Sciatic nerve (tissue), 2 donors: Measurements from ENCODE around the gene KIF5C. TPM values are rescaled to one million over a fixed set of nuclear protein-coding genes. Genes with fewer than 3 reads are reported as not detected.
A peak's percentile ranks its signal among the peaks of the same experiment; 100 is the strongest.
"Not testable (repeated sequence)": the region's sequence is repeated elsewhere in the genome, so short reads cannot be mapped to it uniquely, and the experiment has no call there.

ENCODE experiments used
- ATAC-seq: fragments of 200-7000 bp; cut with Tn5 transposase; one replicate; pipeline ENCODE4 v1.9.1; 2020; ENCODE audit warnings: mild to moderate bottlenecking, moderate library complexity
- DNase-seq: peaks from one replicate; pipeline ENCODE4 v3.0.0-alpha.2; 2020; ENCODE audit warnings: low spot score
- intact Hi-C: fragments of 100-400 bp; cut with DNase I; formaldehyde crosslinking; loops from one replicate; pipeline ENCODE4 v1.14.2; 2022
- total RNA-seq: library from RNA; stranded (reverse); fragmentation: NEBNext Ultra II Directional; extraction: Animal tissue kit (Norgen Biotek cat#: 25700); gene quantifications from one replicate; pipeline ENCODE4 v1.2.1, GENCODE V29; 2021
- donor health status: DM: no; HTN: no; CAD: no.
- donor health status: DM: no; HTN: no; CAD: no.

Gene KIF5C
- total RNA-seq, 1 donor from 2014 or later = 62.7 TPM

DNA sequence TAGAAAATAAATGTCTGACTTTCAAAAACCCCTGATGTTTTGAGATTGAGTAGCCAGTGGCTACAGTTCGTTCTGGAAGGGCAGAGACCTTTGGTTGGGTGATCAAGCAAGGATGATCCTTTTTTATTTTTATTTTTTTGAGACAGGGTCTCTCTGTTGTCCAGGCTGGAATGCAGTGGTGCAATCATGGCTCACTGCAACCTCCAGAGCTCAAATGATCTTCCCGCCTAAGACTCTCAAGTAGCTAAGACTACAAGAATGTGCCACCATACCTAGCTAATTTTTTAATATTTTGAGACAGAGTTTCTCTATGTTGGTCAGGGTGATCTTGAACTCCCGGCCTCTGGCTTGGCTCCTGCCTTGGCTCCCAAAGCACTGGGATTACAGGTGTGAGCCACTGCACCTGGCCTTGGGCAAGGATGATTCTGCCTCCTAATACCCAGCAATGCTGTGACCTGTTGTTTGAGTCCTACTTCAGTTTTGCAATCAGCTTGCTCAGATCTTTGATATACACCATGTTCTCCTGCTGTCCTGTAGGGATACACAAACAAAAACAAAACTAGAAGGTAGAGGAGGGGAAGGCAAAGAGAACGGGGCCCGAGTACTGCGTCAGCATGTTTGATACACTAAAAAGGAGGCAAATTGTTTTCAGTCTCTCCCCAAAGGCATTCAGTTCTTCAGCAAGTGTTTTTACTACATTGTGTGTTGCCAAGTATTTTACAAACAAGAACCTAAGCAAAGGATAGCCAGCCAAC is 104.3 kb downstream of the KIF5C start:
- intact Hi-C loops = no loop called here
- ATAC-seq (peak; percentile 63), DNase-seq (no peak)

DNA sequence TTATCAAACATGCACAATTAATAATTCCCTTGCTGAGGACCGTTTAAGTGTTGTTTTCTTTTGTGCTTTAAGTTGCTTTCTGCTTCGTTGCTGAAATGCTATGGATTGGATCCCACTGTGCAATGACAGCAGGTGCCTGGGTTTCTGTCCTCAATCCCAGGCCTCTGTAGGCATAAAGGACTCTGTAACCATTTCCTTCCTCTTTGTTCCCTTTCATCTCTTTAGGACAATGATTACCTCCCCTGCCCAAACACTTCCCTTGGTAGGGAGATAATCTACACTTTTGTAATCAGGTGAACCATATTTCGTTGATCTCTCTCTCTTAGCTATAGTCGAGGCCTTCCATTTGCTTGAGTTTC is 104.9 kb downstream of the KIF5C start:
- no peak for DNase-seq
- no peak for ATAC-seq
- intact Hi-C loops = no loop called here

DNA sequence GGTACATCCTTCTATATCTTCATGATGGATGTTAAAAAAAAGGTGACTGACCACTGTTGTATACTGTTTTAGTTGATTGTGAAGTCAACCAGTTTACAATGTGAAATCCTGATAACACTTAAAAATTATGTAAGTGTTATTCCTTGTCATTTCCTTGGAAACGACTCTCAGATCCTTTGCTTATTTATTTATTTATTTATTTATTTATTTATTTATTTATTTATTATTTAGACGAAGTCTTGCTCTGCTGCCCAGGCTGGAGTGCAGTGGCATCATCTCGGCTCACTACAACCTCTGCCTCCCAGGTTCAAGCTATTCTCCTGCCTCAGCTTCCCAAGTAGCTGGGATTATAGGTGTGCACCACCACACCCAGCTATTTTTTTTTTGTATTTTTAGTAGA is 105.5 kb downstream of the KIF5C start:
- intact Hi-C loops, ATAC-seq: not testable (repeated sequence)

DNA sequence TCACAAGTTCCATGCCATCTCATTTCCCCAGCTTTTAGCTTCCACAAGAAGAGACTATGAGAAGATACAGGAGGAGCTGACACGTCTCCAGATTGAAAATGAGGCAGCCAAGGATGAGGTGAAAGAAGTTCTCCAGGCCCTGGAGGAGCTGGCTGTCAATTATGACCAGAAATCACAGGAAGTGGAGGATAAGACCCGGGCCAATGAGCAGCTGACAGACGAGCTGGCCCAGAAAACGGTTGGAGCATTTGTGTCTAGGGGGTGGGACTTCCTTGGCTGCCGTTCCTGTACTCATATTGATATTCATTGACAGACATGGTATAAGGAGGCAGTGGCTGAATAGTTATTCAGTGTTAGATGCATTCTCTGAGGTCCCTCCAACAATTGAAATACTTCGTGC is 106.3 kb downstream of the KIF5C start:
- no peak for ATAC-seq
- intact Hi-C loops = no loop called here
- no peak for DNase-seq

More for the DNA sequence above, 105.5 kb downstream of the KIF5C start:
- DNase-seq = not testable (repeated sequence)

DNA sequence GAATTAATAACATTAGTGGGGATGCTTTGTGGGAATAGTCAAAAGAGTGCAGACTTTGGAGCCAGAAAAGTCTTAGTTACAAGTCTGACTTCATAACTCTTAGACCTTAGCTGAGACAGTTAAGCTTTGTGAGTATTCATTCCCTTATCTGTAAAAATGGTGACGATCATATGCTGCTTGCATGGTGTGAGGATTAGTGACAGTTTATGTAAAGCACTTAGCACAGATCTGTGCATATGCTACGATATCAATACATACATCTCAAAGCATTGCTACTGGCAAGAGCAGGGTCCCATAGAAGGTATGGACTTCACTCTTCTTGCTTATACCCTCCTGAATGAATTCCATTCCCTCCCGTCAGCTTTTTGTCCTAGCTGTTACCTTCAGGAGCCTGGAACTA is 106.8 kb downstream of the KIF5C start:
- ATAC-seq (no peak), DNase-seq (no peak)
- intact Hi-C loops = no loop called here

DNA sequence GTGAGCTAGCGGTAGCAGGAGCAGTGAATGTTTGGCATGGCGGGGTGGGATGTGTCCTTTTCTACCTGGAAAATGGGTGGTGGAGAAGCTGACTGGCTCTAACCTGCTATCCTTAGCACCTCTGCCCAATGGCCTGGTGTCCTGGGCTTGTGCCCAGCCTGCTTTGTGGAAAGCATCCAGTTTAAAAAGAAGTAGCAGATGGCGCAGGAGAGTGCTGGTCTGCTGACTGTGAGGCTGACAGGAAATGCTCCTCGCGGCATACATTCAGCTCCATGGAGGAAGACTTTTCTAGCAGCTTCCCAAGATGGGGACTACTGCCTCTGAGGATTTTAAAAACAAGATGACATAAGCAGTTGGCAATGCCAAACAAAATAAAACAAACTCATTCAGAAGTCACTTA is 107.3 kb downstream of the KIF5C start:
- ATAC-seq (no peak), DNase-seq (no peak)
- intact Hi-C loops = no loop called here

DNA sequence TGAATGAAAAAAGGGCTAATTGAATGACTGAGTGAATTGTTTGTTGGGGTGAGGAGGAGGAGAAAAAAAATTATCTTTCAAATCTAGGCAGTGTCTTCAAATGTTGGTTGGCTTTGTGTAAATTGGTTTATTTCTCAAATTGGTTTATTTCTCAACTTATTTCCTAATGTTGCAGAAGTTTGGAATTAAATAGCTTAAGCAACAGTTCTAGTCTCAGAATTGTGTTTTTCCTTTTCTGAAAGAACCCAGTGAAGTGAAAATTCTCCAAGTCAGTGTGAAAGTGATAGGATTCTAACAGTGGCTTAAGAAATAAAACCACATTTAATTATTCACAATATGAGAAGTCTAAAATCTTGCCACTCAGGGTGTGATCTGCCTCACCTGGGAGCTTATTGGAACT is 108.9 kb downstream of the KIF5C start:
- intact Hi-C loops = no loop called here
- ATAC-seq (no peak), DNase-seq (no peak)

DNA sequence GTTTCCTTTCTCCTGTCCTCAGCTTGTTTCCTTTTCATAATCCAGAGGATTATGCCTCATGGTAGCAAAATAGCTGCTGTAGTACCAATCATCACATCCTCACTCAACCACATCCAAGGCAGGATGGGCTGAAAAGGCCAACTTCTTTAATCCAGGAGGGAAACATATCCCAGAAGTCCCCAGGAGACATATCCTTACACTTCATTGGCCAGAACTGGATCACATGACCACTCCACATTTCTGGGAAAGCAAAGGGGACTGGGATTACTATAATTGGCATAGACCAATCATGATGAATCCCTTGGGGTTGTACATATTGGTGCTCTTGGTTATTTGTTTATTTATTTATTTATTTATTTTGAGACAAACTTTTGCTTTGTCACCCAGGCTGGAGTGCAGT is 109.4 kb downstream of the KIF5C start:
- intact Hi-C loops = no loop called here
- DNase-seq = no peak
- no peak for ATAC-seq

DNA sequence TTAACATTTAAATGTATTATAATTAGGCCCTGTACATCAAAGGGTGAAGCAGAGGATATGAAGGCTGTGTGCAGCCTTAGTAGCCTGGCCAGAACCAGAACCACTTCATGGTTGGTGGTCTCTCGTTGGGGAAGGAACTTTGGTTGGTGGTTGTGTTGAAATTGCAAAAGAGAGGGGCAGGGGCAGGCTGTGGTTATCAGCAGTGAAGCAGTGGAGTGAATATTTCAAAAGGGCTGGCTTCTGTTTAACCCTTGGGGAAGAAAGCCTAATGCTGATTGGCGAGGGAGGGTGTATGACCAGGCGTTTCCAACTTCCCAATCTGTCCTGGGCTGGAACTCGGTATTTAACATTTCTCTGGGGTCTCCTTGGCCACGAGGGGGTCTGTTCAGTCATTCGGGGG is 112.3 kb downstream of the KIF5C start:
- DNase-seq = no peak
- ATAC-seq = no peak
- intact Hi-C loops = no loop called here

DNA sequence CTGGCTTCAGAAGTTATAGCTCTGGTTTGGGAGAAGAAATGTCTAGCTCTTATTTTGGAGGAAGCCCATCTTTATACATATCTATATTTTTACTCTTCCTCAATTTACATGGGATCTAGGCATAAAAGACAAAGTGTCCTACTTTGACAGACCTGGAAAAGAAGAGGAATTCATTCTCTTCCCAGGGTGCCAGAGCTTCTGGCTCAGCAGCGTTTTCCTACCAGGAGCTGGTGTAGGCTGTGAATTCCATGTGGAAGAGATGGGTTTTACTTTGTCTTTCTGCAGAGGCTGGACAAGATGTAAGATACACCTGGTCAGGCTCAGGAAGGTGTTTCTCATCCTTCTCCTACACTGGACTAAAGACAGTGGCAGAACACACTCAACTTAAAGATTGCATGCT is 113.3 kb downstream of the KIF5C start:
- ATAC-seq = no peak
- DNase-seq = no peak
- intact Hi-C loops = no loop called here

DNA sequence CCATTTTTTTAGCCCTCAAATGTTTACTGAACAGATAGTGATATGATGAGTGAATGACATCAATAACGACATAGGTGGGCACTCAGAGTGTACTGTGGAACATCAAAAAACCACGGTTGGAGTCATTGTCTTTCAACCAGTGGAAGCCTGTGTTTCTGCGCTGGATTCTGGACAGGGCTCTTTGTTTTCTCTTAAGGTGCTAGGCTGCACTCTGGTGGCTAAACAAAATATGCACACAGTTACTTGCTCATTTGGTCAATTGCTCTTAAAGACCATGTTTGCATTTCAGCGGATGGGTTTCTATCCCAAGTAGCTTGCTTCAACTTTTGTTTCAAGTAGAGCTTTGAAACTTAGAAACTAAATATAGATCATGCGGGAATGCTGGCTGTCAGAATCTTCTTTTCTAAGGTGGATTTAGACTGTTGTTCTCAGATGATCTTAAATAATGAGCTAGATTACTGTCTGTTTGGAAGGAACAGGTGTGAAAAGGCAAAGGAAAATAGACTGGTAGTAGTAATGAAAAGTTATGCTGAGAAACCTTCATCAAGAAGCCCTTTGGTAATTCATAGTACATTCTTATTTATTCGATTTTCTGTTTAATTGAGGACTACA is 115.0 kb downstream of the KIF5C start:
- DNase-seq (no peak), ATAC-seq (peak; percentile 87)
- intact Hi-C loops = no loop called here

DNA sequence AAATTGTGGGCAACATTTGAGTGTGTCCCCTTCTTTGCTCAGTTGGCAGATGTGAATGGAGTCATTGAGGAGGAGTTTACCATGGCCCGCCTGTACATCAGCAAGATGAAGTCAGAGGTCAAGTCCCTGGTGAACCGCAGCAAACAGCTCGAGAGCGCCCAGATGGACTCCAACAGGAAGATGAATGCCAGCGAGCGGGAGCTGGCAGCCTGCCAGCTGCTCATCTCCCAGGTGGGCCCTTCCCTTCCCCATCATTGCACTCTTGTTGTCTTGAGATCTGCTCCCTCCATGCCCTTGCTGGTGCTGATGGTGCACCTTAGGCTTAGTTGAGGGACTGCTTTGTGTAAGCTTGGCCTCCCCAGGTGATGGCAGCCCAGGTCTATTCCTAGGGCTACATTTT is 115.9 kb downstream of the KIF5C start:
- intact Hi-C loops = no loop called here
- no peak for ATAC-seq
- DNase-seq = no peak

DNA sequence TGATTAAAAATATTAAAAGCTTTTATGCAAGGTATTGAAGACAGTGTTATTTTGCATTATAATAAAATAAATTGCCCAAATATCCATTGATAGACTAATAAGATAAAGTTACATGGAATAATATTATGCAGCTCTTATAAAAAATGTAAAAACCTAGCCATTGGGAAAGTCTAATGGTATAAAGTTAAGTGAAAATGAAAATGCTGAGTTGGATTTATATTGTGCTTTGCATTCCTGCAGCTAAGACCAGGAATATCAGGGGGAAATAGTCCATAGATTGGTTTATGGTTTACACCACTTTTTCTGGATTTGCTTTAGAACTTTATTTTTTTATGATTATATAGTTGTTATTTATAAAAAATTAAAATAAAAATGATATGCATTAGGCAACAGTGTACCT is 117.4 kb downstream of the KIF5C start:
- DNase-seq = no peak
- no peak for ATAC-seq
- intact Hi-C loops = no loop called here

DNA sequence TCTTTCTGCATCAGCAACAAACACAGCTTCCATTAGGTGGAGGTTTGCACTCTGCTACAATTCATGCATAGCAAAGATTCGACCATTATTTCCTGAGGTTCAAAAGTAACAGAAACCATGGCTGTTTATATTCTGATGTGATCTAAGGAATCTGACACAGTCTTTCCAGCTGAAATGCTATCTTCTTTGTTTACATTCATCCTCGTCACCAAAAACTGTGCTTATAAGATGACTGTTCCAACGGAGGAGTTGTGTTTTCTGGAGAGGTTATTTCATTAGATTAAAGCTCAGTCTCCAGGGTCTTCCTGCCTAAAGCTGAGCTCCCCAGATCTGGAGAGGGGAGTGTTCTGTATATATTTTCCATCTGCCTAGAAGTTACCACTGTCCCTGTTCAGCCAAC is 118.3 kb downstream of the KIF5C start:
- DNase-seq (no peak), ATAC-seq (no peak)
- intact Hi-C loops = no loop called here

DNA sequence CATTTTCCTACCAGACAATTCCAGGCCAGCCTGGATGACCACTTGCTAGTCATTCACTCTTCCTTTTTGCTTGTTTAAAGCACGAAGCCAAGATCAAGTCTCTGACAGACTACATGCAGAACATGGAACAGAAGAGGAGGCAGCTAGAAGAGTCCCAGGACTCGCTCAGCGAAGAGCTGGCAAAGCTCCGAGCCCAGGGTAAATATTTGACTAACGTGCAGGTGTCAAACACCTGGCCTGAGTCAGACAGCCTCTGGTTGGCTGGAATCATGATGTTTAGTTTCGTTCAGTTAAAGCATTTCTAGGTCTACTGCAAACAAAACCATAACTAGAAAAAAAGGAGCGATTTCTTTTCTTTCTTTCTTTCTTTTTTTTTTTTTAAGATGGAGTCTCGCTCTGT is 119.3 kb downstream of the KIF5C start:
- DNase-seq (no peak), ATAC-seq (no peak)
- intact Hi-C loops = no loop called here

DNA sequence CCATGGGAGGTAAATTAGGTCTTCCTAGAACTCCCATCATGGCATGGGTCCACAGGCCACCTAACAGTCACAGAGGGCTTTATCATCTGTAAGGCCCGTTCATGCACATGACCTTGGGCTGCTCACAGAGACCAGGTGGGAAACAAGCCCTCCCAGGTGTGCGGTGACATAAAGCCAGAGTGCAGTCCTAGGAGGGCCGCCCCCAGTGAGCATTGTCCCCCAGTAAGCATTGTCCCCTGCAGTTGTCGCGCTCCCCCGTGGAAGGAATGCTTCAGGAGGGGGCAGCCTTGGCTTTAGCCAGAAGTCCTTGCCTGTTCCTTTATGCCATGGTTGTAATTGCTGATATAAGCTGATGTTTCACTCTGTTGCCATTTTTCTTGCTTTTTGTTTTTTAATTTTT is 121.8 kb downstream of the KIF5C start:
- no peak for DNase-seq
- intact Hi-C loops = no loop called here
- ATAC-seq = no peak

DNA sequence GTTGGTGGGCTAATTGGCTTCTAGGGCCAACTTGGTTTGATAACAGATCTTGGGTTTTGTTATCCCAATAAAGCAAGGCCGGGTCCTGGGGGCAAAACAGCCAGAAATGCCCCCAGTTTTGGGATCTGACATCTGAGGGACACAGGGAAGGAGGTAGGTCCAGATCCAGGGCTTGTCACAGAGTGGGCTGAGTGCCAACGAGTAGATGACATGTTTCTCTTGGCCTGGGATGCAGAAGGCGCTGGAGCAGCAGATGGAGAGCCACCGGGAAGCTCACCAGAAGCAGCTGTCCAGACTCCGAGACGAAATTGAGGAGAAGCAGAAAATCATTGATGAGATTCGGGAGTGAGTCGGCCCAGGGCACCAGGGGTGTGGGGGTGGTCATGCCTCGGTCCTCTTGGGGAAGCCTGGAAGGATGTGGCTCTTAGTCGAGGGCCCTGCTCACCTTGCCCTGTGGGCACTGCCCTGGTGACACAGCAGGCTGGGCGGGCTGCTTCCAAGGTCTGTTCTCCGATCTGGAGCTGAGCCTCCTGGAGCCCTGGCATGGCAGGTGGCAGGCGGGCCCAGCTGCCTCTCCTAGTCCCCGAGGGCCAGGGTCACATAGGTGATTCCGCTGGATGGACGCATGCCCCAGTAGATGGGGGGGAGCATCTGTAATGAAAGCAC is 123.3 kb downstream of the KIF5C start:
- ATAC-seq (no peak), DNase-seq (no peak)
- intact Hi-C loops = no loop called here

DNA sequence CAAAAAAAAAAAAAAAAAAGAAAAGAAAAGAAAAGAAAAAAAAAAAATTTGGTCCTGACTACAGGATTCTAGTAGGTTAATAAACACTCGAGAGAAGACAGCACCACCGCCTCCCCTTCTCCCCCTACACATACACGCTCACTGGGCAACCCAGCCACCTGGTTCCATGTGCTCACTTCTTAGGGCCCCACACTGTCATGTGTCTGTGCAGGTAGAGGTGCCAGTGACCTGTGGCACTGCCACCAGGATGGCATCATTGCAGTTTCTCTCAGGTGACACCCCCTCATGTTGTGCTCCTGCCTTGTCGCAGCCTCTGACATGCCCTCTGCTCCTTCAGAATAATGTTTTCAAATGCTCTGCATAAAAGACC is 123.8 kb downstream of the KIF5C start:
- intact Hi-C loops = no loop called here
- no peak for ATAC-seq
- DNase-seq = no peak

DNA sequence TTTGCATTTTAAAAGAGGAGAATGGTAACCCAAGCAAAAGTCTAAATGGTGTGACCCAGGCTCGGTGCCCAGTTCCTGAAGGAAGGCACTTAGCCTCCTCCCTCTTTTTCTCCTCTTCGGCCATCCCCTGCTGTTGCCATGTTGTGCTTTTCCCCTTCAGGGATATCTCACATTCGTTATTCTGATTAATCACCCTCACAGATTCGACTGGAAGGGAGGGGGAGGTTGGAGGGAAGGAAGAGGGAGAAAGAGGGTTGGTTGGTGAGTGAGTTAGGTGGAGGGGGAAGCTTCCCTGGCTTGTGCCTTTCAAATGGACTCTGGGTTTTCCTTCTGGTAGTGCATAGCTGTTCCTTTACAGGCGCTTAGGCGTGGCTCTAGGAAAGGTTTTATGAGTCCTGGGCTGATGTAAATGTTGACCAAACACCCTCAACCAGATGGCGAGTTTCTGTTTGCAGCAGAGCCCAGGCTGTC is 124.5 kb downstream of the KIF5C start:
- ATAC-seq (no peak), DNase-seq (no peak)
- intact Hi-C loops = no loop called here

DNA sequence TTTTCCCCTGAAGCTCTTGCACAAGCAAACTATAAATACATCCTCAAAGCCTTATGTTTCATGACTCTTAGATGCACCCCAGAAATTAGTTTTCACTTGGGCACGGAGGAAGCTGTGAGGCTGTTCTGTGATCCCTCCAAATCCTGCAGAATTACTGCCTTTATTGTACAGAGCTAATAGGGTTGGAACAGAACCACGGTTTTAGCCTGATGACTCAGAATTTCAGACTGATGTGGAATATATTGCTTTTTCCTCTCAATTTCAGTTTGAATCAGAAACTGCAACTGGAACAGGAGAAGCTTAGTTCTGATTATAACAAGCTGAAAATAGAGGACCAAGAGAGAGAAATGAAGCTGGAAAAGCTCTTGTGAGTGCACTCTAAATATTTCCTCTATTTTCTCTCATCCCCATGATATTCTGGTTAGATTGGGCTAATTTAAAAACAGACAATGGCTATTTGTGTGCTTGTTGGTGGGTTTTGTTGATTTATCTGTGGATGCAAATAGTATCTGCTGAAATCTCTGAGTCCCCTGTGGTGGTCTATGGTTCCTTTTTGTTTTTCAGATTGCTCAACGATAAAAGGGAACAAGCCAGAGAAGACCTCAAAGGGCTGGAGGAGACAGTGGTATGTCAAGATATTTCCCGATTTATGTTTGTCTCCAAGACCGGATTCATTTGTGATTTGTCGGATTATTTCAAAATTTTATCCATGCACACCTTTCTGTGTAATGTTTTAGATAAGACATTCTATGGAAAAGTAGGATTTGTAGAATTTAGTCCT is 125.3 kb downstream of the KIF5C start:
- ATAC-seq (no peak), DNase-seq (no peak)
- intact Hi-C loops = no loop called here
